Effector memory CD4-positive, alpha-beta T cell (primary cell): ENCODE data around the gene NPHP4.

Experiments used
- DNase-seq, 3 donors: peaks; one replicate each; pipeline ENCODE4 v3.0.0-alpha.2; 2020
- H3K27ac ChIP-seq: 2 replicates; pipeline ENCODE4 v1.7.0; 2013; ENCODE audit warnings: mild to moderate bottlenecking, low read length, moderate library complexity; ENCODE audit not compliant: insufficient read depth, poor library complexity, severe bottlenecking
- H3K27me3 ChIP-seq: replicated peaks from 2 replicates; pipeline ENCODE4 v1.7.0; 2013; ENCODE audit warnings: mild to moderate bottlenecking, low read length; ENCODE audit not compliant: insufficient read depth, control insufficient read depth, poor library complexity, severe bottlenecking
- H3K36me3 ChIP-seq: 2 replicates; pipeline ENCODE4 v1.7.0; 2013; ENCODE audit warnings: mild to moderate bottlenecking, low read length, moderate library complexity; ENCODE audit not compliant: control insufficient read depth, insufficient read depth
- H3K4me1 ChIP-seq: 2 replicates; pipeline ENCODE4 v1.7.0; 2013; ENCODE audit warnings: low read length, mild to moderate bottlenecking; ENCODE audit not compliant: control insufficient read depth, insufficient read depth, poor library complexity, severe bottlenecking
- H3K4me3 ChIP-seq: 2 replicates; pipeline ENCODE4 v1.7.0; 2013; ENCODE audit warnings: low read length, low read depth, mild to moderate bottlenecking; ENCODE audit not compliant: insufficient read depth, poor library complexity, severe bottlenecking
- H3K9me3 ChIP-seq: 2 replicates; pipeline ENCODE4 v1.7.0; 2013; ENCODE audit warnings: mild to moderate bottlenecking, low read length, moderate library complexity; ENCODE audit not compliant: control insufficient read depth

The NPHP4 gene

DNA sequence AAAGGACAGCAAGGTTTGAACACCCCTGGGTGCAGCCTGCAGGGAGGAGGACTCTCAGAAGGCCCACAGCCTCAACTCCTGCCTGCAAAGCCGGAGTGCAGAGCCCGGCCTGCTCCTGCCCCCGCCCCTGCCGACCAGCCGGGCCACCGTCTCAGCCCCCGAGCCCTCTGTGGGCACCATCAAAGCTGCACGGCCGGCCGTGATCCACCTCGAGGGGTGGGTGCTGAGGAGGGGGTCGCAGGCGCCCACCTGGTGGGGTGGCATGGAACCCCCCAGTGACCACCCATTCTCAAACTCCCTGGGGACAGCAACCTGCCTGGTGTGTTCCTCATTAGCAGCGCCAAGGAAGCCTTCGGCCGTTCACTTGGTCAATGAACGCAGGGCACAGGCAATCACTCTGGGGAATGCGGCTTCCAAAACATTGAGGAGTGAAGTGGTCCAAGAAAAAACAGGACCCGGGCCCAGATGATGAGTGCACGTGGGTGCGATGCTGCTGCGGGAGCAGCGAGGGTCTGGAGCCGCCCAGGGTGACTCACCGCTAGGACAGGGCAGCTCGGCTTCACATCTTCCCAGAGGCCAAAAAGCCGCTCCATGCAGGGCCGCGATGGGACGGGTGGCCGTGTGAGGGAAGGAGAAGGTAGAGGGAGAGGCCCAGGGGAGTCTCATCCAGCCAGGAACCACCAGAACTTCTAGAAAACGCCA lies 157.6 kb downstream of the NPHP4 start:
- no peaks in the 10 kb centered on the region for H3K36me3 ChIP-seq
- no peak overlapping the region for H3K27ac ChIP-seq
- no peaks in the 10 kb centered on the region for H3K9me3 ChIP-seq
- no peak for DNase-seq
- H3K4me1 ChIP-seq: no peaks in the 10 kb centered on the region
- H3K4me3 ChIP-seq: no peak overlapping the region
- no peaks in the 10 kb centered on the region for H3K27me3 ChIP-seq

DNA sequence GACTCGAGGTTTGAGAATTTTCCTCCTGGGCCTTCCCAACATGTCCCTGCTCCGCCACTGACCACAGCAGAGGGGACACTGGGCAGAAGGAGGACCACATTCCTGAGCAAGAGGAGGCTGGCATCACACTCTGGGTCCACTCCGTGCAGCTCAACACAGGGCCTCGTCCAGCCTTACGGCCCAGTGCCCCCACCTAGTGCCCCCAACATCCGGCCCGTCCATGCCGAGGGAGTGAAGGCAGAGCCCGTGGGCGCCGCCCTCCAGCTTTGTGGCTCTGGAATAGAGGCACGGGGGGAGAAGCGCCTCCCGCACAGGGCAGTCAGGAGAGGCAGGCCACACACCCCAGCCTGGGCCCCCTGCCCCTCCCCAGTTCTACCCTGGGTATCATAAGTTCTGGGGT lies 158.3 kb downstream of the NPHP4 start:
- Histone ChIP-seq H3K4me1 (no peaks in the 10 kb centered on the region), H3K9me3 (no peaks in the 10 kb centered on the region), H3K27ac (no peak overlapping the region), H3K36me3 (no peaks in the 10 kb centered on the region), H3K4me3 (no peak overlapping the region), H3K27me3 (no peaks in the 10 kb centered on the region)
- DNase-seq: no peak

DNA sequence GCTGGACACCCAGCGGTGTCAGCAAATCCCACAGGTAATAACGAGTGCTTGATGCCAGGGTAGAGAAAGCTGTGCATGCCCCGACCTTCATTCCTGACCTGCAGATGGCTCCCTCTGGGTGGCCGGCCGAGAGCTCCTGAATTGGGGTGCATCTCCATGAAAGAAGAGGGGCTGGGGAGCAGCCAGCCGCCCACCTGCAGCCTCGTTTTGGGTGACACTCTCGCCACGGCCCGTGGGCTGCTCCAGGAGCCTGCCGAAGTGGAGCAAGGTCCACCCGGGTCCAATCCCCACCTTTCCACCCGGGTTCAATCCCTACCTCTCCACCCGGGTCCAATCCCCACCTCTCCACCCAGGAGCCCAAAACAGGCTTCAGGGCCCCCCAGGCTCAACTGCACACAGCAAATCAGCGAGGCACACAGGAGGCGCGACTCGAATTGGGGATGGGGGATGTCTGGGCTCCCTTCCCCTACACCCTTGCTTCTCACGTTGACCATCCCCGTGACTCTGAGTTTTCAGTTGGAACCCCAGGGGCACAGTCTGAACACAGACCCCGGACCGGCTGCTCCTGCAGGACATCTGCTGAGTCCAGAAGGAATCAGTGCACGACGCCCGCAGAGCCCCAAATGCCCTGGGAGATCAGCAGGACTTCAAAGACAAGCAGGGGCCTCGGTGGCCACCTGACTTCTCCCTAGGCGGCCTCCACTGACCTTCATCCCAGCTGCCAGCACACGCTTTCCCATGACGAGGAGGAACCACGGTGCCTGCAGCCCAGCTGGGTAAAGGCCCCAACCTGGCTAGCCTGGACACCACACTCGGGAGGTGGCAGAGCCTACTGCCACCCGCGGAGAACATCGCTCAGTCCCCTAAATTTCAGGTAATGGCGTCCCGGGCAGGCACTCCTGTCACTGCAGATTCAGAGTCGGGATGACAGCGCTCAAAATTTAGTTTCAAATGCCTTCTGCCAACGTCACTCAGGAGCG lies 159.0 kb downstream of the NPHP4 start:
- Histone ChIP-seq H3K36me3 (no peaks in the 10 kb centered on the region), H3K4me1 (no peaks in the 10 kb centered on the region), H3K9me3 (no peaks in the 10 kb centered on the region), H3K27me3 (no peaks in the 10 kb centered on the region), H3K4me3 (no peak overlapping the region), H3K27ac (no peak overlapping the region)
- DNase-seq: no peak

DNA sequence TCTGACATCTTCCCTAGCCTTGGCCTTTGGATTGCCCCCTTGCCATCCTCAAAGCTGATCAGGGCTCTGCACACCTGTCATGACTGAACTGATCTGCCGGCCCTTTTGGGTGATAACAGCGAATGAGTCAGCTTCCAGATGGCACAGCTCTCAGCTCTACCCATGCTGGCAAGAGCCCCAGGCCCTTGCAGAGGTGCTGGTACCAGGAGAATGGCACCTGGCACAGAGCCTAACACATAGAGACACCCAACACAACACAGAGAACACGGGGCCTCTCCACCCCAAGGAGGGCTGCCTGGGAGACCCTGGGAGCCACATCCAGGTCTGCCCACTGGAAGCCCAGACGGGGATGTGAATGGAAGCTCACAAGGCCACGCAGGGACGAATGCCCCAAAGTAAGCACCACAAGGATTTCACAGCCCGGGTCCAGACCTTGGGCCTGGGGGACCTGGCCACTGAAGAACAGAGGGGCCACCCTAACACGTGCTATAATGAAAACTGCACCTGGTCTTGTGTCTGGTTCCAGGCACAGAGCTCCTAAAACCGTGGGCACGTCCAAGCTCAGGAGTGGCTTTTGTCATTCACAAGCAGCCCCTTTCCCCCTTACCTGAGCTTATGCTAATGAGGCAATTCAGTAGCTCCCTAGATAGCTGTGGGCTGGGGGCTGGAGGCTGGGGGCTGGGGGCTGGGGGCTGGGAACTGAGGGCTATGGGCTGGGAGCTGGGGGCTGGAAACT lies 160.5 kb downstream of the NPHP4 start:
- no peak for DNase-seq
- Histone ChIP-seq H3K36me3 (no peaks in the 10 kb centered on the region), H3K9me3 (no peaks in the 10 kb centered on the region), H3K4me1 (no peaks in the 10 kb centered on the region), H3K27me3 (no peaks in the 10 kb centered on the region), H3K4me3 (no peak overlapping the region), H3K27ac (no peak overlapping the region)

DNA sequence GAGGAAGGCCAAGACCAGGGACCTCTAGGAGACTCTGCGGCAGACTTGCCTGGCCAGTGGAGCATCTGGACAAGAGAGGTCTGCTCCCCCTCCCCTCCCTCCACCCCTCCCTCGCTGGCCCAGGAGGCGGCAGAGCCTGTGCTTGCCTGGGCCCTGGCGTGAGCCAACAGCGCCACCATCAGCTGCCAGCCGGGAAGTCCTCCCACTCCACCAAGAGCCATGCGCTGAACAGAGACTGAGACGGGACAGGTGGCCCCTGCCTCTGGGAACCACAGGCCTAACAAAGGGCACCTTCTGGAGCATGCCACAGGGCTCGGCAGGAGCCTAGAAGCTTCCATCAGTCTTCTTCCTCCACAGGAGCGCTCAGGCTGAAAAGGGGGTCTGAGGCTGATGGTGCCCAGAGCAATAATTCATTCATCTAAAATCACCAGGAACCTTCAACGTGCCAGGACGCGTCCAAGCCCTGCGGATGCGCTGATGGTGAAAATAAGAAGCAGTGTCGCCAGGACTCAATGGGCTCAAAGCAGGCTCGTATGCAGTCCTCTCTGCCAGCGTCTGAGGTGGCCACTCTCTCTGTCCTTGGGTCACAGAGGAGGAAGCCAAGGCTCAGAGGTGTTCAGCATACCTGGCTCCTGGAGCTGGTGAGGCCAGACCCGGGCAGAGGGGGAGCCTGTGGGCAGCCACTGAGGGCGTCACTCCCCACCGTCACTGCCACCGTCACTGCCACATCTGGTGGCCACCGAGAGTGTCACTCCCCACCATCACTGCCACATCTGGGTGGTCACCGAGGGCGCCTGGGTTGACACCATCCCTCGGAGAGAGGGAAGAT lies 161.2 kb downstream of the NPHP4 start:
- Histone ChIP-seq H3K4me3 (no peak overlapping the region), H3K4me1 (no peaks in the 10 kb centered on the region), H3K27me3 (no peaks in the 10 kb centered on the region), H3K27ac (no peak overlapping the region), H3K36me3 (no peaks in the 10 kb centered on the region), H3K9me3 (no peaks in the 10 kb centered on the region)
- no peak for DNase-seq

DNA sequence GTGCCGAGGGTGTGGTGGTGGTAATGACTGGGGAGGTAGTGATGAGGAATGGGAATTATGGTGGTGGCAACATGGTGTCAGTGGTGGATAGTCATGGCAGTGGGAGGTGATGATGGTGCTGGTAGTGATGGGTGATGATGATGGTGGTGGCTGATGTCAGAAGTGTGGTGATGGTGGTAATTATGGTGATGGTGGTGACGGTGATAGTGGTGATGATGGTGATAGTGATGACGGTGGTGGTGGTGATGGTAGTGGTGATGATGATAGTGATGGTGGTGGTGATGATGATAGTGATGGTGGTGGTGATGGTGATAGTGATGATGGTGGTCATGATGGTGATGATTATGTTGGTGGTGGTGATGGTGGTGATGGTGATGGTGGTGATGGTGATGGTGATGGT lies 162.8 kb downstream of the NPHP4 start:
- no peaks in the 10 kb centered on the region for H3K36me3 ChIP-seq
- H3K27me3 ChIP-seq: no peaks in the 10 kb centered on the region
- H3K4me1 ChIP-seq: no peaks in the 10 kb centered on the region
- no peak for DNase-seq
- no peak overlapping the region for H3K4me3 ChIP-seq
- no peaks in the 10 kb centered on the region for H3K9me3 ChIP-seq
- no peak overlapping the region for H3K27ac ChIP-seq

DNA sequence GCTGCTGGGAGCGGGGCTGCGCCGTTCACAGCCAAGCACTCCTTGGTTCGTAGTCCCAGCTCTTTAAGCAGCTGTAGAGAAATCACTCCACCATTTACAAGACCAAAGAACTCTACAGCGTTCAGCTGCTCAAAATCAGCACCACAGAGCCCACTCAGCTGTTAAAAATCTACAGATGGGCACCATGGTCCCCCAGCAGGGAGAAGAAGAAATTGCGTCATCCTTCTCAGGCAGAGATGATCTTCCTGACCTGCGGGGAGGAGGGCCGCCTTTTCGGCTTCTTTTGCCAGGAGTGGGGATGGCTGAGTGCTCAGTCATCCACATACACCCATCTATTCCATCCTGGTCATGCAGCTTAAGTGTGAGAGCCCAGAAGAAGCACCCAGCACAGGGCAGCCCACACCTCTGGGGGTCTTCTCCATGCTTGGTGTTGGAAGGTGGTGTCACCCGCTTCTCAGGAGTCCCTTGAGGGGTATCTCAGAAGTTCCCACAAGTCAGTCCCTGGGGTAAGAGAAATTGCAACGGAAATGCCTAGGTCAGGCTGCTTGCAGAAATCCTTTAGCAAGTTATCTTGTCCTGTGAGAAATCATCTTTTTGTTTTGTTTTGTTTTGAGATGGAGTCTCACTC lies 163.8 kb downstream of the NPHP4 start:
- H3K27me3 ChIP-seq: no peaks in the 10 kb centered on the region
- DNase-seq: no peak
- no peaks in the 10 kb centered on the region for H3K4me1 ChIP-seq
- no peak overlapping the region for H3K4me3 ChIP-seq
- H3K36me3 ChIP-seq: no peaks in the 10 kb centered on the region
- no peaks in the 10 kb centered on the region for H3K9me3 ChIP-seq
- H3K27ac ChIP-seq: no peak overlapping the region

DNA sequence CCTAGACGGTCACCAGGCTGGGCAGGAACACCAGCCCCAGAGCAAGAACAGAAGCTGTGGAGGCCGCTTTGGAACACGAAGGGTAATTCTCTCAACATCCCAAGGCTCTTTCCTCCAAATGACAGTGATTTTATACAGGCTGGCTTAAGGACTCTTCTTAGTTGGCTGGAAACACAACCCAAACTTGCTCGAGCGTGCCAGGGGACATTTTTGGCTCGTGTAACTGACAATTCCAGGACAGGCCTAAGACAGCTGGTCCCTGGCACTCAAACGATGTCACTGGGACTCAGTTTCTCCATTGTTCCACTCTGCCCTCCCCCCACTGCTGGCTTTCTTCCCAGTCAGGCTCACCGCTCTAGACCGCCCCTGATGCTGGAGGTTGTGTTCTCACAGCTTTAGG lies 164.7 kb downstream of the NPHP4 start:
- Histone ChIP-seq H3K4me3 (no peak overlapping the region), H3K27ac (no peak overlapping the region), H3K9me3 (no peaks in the 10 kb centered on the region), H3K27me3 (no peaks in the 10 kb centered on the region), H3K36me3 (no peaks in the 10 kb centered on the region), H3K4me1 (no peaks in the 10 kb centered on the region)
- DNase-seq: no peak

DNA sequence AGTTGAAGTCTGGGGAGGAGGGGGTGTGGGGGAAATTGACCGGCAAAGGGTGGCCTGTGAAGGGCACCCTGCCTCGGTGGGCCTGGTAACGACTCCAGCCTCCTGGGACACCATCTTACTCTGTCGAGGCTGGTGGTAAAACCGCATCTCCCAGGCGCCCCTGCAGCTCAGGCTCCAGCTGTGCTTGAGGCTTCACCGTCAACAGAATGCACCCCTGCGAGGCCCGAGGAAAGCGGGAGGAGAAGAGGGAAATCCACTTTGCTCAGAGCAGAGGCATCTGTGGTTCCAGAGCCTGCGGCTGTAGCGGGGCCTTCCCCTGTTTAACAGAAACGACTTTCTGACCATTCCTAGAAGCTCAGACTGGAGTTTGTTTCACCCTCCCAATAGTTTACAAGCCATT lies 165.6 kb downstream of the NPHP4 start:
- Histone ChIP-seq H3K27me3 (no peaks in the 10 kb centered on the region), H3K4me1 (no peaks in the 10 kb centered on the region), H3K36me3 (no peaks in the 10 kb centered on the region), H3K9me3 (no peaks in the 10 kb centered on the region), H3K27ac (no peak overlapping the region), H3K4me3 (no peak overlapping the region)
- DNase-seq: no peak
